H1 (cell line): ENCODE data around the gene USP3. TPM values are rescaled to one million over a fixed set of nuclear protein-coding genes. Genes with fewer than 3 reads are reported as not detected.

Source experiments
- CTCF ChIA-PET: fragments of 300-600 bp; sonication (Branson Sonifier 250); formaldehyde crosslinking; loops from one replicate; lab custom pipeline; 2021; ENCODE audit not compliant: partially characterized antibody; lab: Charles Lee
- POLR2A ChIA-PET: fragments of 300-600 bp; sonication (Branson Sonifier 250); formaldehyde crosslinking; loops from one replicate; lab custom pipeline; 2021; ENCODE audit warnings: inconsistent platforms; ENCODE audit not compliant: partially characterized antibody; lab: Charles Lee
- DNase-seq, 2 experiments: peaks; one replicate each; pipeline versions ENCODE4 v3.0.0 to v3.0.0-alpha.2; 2010 to 2022; ENCODE audit warnings: low spot score in 2 of 2, low read depth in 1 of 2, mixed read lengths in 1 of 2
- FAIRE-seq: peaks from 2 replicates; lab custom pipeline; 2011; peaks lifted over from hg19 to GRCh38; lab: Jason Lieb, UNC
- H2AFZ ChIP-seq: 2 replicates; pipeline ENCODE4 v1.8.1; 2012; ENCODE audit warnings: low read length, inconsistent platforms
- H2AK5ac ChIP-seq: 2 replicates; pipeline ENCODE4 v1.6.1; 2013; ENCODE audit warnings: low read depth, low read length
- H2BK120ac ChIP-seq: replicated peaks from 2 replicates; pipeline ENCODE3; 2013; ENCODE audit warnings: low read depth, low read length, inconsistent platforms
- H2BK12ac ChIP-seq: 2 replicates; pipeline ENCODE4 v1.6.1; 2013; ENCODE audit warnings: low read depth, low read length
- H2BK15ac ChIP-seq: 2 replicates; pipeline ENCODE4 v1.6.1; 2013; ENCODE audit warnings: low read length
- H2BK20ac ChIP-seq: 2 replicates; pipeline ENCODE4 v1.6.1; 2013; ENCODE audit warnings: low read length
- H2BK5ac ChIP-seq: 2 replicates; pipeline ENCODE4 v1.6.1; 2013; ENCODE audit warnings: low read depth, low read length
- H3K14ac ChIP-seq: 2 replicates; pipeline ENCODE4 v1.6.1; 2013; ENCODE audit warnings: inconsistent platforms; ENCODE audit not compliant: insufficient read length
- H3K18ac ChIP-seq: 2 replicates; pipeline ENCODE4 v1.6.1; 2013; ENCODE audit warnings: low read length; ENCODE audit errors: extremely low read depth
- H3K23ac ChIP-seq: 2 replicates; pipeline ENCODE4 v1.6.1; 2013; ENCODE audit warnings: inconsistent platforms; ENCODE audit not compliant: insufficient read length
- H3K23me2 ChIP-seq: 2 replicates; pipeline ENCODE4 v1.6.1; 2013; ENCODE audit warnings: low read depth, low read length
- H3K27ac ChIP-seq: 2 replicates; pipeline ENCODE4 v1.6.1; 2011; ENCODE audit warnings: low read depth, low read length, inconsistent platforms
- H3K27me3 ChIP-seq, 4 experiments: replicated peaks in 1 of 4; 1 replicate in 1 of 4; 2 replicates in 3 of 4; pipeline versions ENCODE4 v1.6.1 to v1.8.1; 2011 to 2013; ENCODE audit warnings: low read length in 3 of 4, mild to moderate bottlenecking in 3 of 4, inconsistent platforms in 2 of 4, mixed read lengths in 2 of 4, moderate library complexity in 1 of 4; ENCODE audit not compliant: control insufficient read depth in 3 of 4, insufficient read depth in 3 of 4; ENCODE audit errors: extremely low read depth in 1 of 4
- H3K36me3 ChIP-seq, 4 experiments: 2 replicates each; pipeline versions ENCODE4 v1.6.1 to v1.8.1; 2011 to 2013; ENCODE audit warnings: mild to moderate bottlenecking in 4 of 4, low read length in 3 of 4, moderate library complexity in 2 of 4, control low read depth in 1 of 4, inconsistent platforms in 1 of 4; ENCODE audit not compliant: insufficient read depth in 4 of 4, control insufficient read depth in 2 of 4
- H3K4ac ChIP-seq: replicated peaks from 2 replicates; pipeline ENCODE3; 2013; ENCODE audit warnings: low read length, low read depth, mixed read lengths, inconsistent platforms; ENCODE audit not compliant: insufficient read length
- H3K4me1 ChIP-seq, 4 experiments: replicated peaks in 1 of 4; 1 replicate in 1 of 4; 2 replicates in 3 of 4; pipeline versions ENCODE4 v1.6.1 to v1.8.1; 2011 to 2013; ENCODE audit warnings: low read length in 3 of 4, inconsistent platforms in 2 of 4, mixed read lengths in 1 of 4; ENCODE audit not compliant: insufficient read depth in 4 of 4, control insufficient read depth in 3 of 4
- H3K4me2 ChIP-seq, 2 experiments: 2 replicates each; pipeline versions ENCODE4 v1.6.1 to v1.8.1; 2011 to 2013; ENCODE audit warnings: low read depth in 2 of 2, low read length in 2 of 2, control low read depth in 1 of 2, inconsistent platforms in 1 of 2, mild to moderate bottlenecking in 1 of 2; ENCODE audit not compliant: insufficient read depth in 1 of 2
- H3K4me3 ChIP-seq, 4 experiments: fragments of 200-600, 300-600 bp in 1 of 4; sonication (generic), shearing (Covaris generic), sonication (Bioruptor Twin) in 1 of 4; 2 replicates each; pipeline versions ENCODE4 v1.5.1 to v1.8.1; 2011 to 2016; ENCODE audit warnings: low read length in 4 of 4, low read depth in 3 of 4, control low read depth in 2 of 4, inconsistent platforms in 2 of 4, mild to moderate bottlenecking in 2 of 4, mixed read lengths in 1 of 4, moderate library complexity in 1 of 4; ENCODE audit not compliant: insufficient read depth in 2 of 4; ENCODE audit errors: extremely low read depth in 1 of 4
- H3K56ac ChIP-seq: replicated peaks from 2 replicates; pipeline ENCODE3; 2013; ENCODE audit warnings: low read depth, mild to moderate bottlenecking, mixed read lengths, low read length, inconsistent platforms; ENCODE audit not compliant: insufficient read length
- H3K79me1 ChIP-seq: 2 replicates; pipeline ENCODE4 v1.6.1; 2013; ENCODE audit warnings: low read depth, low read length, control low read depth
- H3K79me2 ChIP-seq, 2 experiments: 2 replicates each; pipeline versions ENCODE4 v1.6.1 to v1.8.1; 2012 to 2013; ENCODE audit warnings: low read length in 2 of 2, mild to moderate bottlenecking in 2 of 2, inconsistent platforms in 1 of 2; ENCODE audit not compliant: insufficient read depth in 2 of 2, control insufficient read depth in 1 of 2
- H3K9ac ChIP-seq, 4 experiments: replicated peaks in 1 of 4; 1 replicate in 1 of 4; 2 replicates in 3 of 4; pipeline versions ENCODE4 v1.6.1 to v1.8.1; 2011 to 2013; ENCODE audit warnings: low read depth in 3 of 4, low read length in 3 of 4, control low read depth in 2 of 4, mild to moderate bottlenecking in 2 of 4, moderate library complexity in 2 of 4, inconsistent platforms in 1 of 4; ENCODE audit errors: extremely low read depth in 1 of 4
- H3K9me3 ChIP-seq, 2 experiments: 2 replicates each; pipeline versions ENCODE4 v1.6.1 to v1.8.1; 2012 to 2013; ENCODE audit warnings: mild to moderate bottlenecking in 2 of 2, moderate library complexity in 2 of 2, control low read depth in 1 of 2, inconsistent platforms in 1 of 2, low read depth in 1 of 2, low read length in 1 of 2, mixed read lengths in 1 of 2; ENCODE audit not compliant: insufficient read depth in 2 of 2
- H4K20me1 ChIP-seq, 2 experiments: replicated peaks in 1 of 2; 2 replicates each; pipeline versions ENCODE3 to v1.8.1; 2011 to 2013; ENCODE audit warnings: inconsistent platforms in 2 of 2, low read length in 2 of 2, mild to moderate bottlenecking in 1 of 2; ENCODE audit not compliant: insufficient read depth in 2 of 2, control insufficient read depth in 1 of 2
- H4K5ac ChIP-seq: 2 replicates; pipeline ENCODE4 v1.6.1; 2013; ENCODE audit warnings: low read length, low read depth, mixed read lengths, inconsistent platforms; ENCODE audit not compliant: insufficient read length
- H4K8ac ChIP-seq: 2 replicates; pipeline ENCODE4 v1.8.0; 2013; ENCODE audit warnings: mild to moderate bottlenecking, moderate library complexity, low read length, inconsistent platforms; ENCODE audit not compliant: insufficient read depth; ENCODE audit errors: extremely low read depth
- H4K91ac ChIP-seq: replicated peaks from 2 replicates; pipeline ENCODE3; 2013; ENCODE audit warnings: low read length, mixed read lengths, inconsistent platforms; ENCODE audit not compliant: insufficient read length
- CHD2 ChIP-seq: IDR thresholded peaks from 2 replicates; pipeline ENCODE4 v1.6.1; 2012; ENCODE audit warnings: low read length, improper control_type of control experiment
- EZH2 ChIP-seq: fragments of 200-600 bp; sonication (generic); IDR thresholded peaks from 2 replicates; pipeline ENCODE4 v1.7.1; 2012; ENCODE audit warnings: low read depth, mild to moderate bottlenecking, moderate library complexity, low read length, inconsistent platforms; ENCODE audit not compliant: severe bottlenecking
- JUND ChIP-seq: IDR thresholded peaks from 2 replicates; pipeline ENCODE4 v1.6.1; 2011; ENCODE audit warnings: mild to moderate bottlenecking, improper control_type of control experiment, low read length
- POLR2A ChIP-seq, 2 experiments: IDR thresholded peaks; 1 replicate in 1 of 2; 2 replicates in 1 of 2; pipeline ENCODE4 v1.6.1; 2011; ENCODE audit warnings: low read depth in 2 of 2, low read length in 2 of 2, mild to moderate bottlenecking in 2 of 2; ENCODE audit errors: control extremely low read depth in 1 of 2
- RAD21 ChIP-seq, 2 experiments: IDR thresholded peaks in 1 of 2; conservative IDR thresholded peaks in 1 of 2; 2 replicates each; pipeline ENCODE4 v1.6.1; 2011; ENCODE audit warnings: low read depth in 2 of 2, low read length in 2 of 2, improper control_type of control experiment in 1 of 2, inconsistent platforms in 1 of 2, mild to moderate bottlenecking in 1 of 2, moderate library complexity in 1 of 2
- RBBP5 ChIP-seq: IDR thresholded peaks from 2 replicates; pipeline ENCODE4 v1.7.1; 2012; ENCODE audit warnings: low read depth, mild to moderate bottlenecking, inconsistent platforms, low read length, moderate library complexity, borderline replicate concordance
- SIRT6 ChIP-seq: IDR thresholded peaks from one replicate; pipeline ENCODE4 v1.7.1; 2012; ENCODE audit warnings: low read length, inconsistent platforms
- TAF7 ChIP-seq: optimal IDR thresholded peaks from 2 replicates; pipeline ENCODE3; 2011; ENCODE audit warnings: low read depth, mild to moderate bottlenecking, inconsistent platforms, low read length, moderate library complexity, borderline replicate concordance
- WGBS, 2 experiments: shearing (Covaris generic) in 1 of 2; methylation state at CpG; one replicate each; pipeline versions ENCODE4 v1.1.6 to v1.1.7; 2013 to 2015; ENCODE audit warnings: low lambda C conversion rate in 2 of 2, mixed read lengths in 2 of 2, inconsistent platforms in 1 of 2, low coverage in 1 of 2, missing lambda C conversion rate in 1 of 2; ENCODE audit not compliant: insufficient replicate concordance in 2 of 2, insufficient coverage in 1 of 2, insufficient read length in 1 of 2; ENCODE audit errors: extremely low coverage in 1 of 2, missing lambda C conversion rate in 1 of 2; 5-methylcytosine and 5-hydroxymethylcytosine counted together
- polyA plus RNA-seq, 7 experiments: library from polyadenylated mRNA; depleted of rRNA in 3 of 7; stranded (reverse) in 5 of 7; unstranded in 2 of 7; fragments of >200 nt in 5 of 7; fragments of 200-250 nt in 2 of 7; gene quantifications; 1 replicate in 5 of 7; 2 replicates in 1 of 7; 4 replicates in 1 of 7; pipeline versions ENCODE4 v1.2.1 to v1.2.3, GENCODE V29; 2011 to 2013; ENCODE audit warnings: missing spikeins in 2 of 7, mixed read lengths in 2 of 7
- total RNA-seq: library from RNA; stranded (reverse); fragmentation: NEBNext Ultra II Directional; extraction: Animal tissue kit (Norgen Biotek cat#: 25700); gene quantifications from 2 replicates; pipeline ENCODE4 v1.2.1, GENCODE V29; 2021

USP3 gene
- total and polyA plus RNA-seq, 2 of the 8 experiments (the other 6 are each of a cell fraction or from before 2014, with no cell fraction given), result 15.5 to 16.2 TPM

DNA sequence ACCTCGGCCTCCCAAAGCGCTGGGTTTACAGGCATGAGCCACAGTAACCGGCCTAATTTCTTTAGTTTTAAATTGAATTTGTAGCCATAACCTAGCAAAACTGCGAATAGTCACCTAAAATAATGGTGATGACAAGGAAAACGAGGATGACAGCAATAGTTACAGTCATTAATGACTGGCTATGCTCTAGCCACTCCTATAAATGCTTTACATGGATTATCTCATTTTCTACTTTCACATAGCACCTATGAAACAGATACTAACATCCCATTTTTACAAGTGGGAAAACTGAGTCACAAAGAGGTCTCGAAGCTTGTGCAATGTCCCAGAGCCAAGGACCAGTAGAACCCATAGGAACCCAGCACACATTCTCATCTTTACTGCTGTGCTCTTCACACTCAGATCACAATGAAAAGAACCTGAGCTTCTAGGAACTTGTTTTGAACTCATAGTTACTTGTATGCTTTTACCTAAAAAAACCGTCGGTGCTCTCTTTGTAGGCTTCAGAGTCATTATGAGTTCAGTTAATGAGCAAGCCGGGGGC lies 132.2 kb downstream of the USP3 start:
- H3K36me3 ChIP-seq, result peaks cover 4 to 62% (median 32%) of the 10 kb centered on the region in 4 experiments; a peak in 7 of 8 replicates

More for the DNA sequence above, 132.2 kb downstream of the USP3 start:
- 92% methylated on average over 9 of the region's 9 CpGs; no CpG with 5 or more reads in 1 of the 2 experiments for WGBS, 2 experiments
- no peak overlapping the region for H4K8ac ChIP-seq
- no peak overlapping the region for H3K4me2 ChIP-seq
- no peak overlapping the region for H3K23ac ChIP-seq
- DNase-seq, result no peak
- H3K4me3 ChIP-seq, result no peak overlapping the region
- no peak overlapping the region for H3K14ac ChIP-seq
- H2BK120ac ChIP-seq, result no peak overlapping the region
- no peak overlapping the region for H3K56ac ChIP-seq
- H2BK5ac ChIP-seq, result no peak overlapping the region
- no peaks in the 10 kb centered on the region for H3K9me3 ChIP-seq
- H3K27me3 ChIP-seq, result no peaks in the 10 kb centered on the region
- H4K20me1 ChIP-seq, result no peaks in the 10 kb centered on the region
- H2AFZ ChIP-seq, result no peak overlapping the region
- TF ChIP-seq JUND (no peak), RAD21 (IDR thresholded peaks at IDR 0.05 in 1 of 2, conservative IDR thresholded peaks at IDR 0.05 in 1 of 2; ENCODE audit: low read depth in 2 of 2, low read length in 2 of 2) (no peak), CHD2 (no peak), SIRT6 (no peak), POLR2A (IDR thresholded peaks at IDR 0.05; ENCODE audit: control extremely low read depth in 1 of 2, low read depth in 2 of 2, low read length in 2 of 2) (no peak), TAF7 (no peak), RBBP5 (no peak), EZH2 (no peak)
- H3K23me2 ChIP-seq, result no peaks in the 10 kb centered on the region
- POLR2A ChIA-PET, result no interaction called here
- no peaks in the 10 kb centered on the region for H3K79me1 ChIP-seq
- FAIRE-seq, result no peak
- no peaks in the 10 kb centered on the region for H3K4me1 ChIP-seq
- no peak overlapping the region for H2AK5ac ChIP-seq
- no peak overlapping the region for H4K5ac ChIP-seq
- H2BK20ac ChIP-seq, result no peak overlapping the region
- CTCF ChIA-PET, result interaction anchor here (0.7 kb wide), 1 partner anchor 309 kb away, joined by 3 read pairs; no protein-coding TSS in a partner anchor
- H4K91ac ChIP-seq, result no peak overlapping the region
- no peak overlapping the region for H3K27ac ChIP-seq
- H2BK12ac ChIP-seq, result no peak overlapping the region
- H3K9ac ChIP-seq, result no peak overlapping the region
- H3K18ac ChIP-seq, result no peak overlapping the region
- no peak overlapping the region for H2BK15ac ChIP-seq
- H3K4ac ChIP-seq, result no peak overlapping the region
- no peaks in the 10 kb centered on the region for H3K79me2 ChIP-seq
